Caco-2 (cell line): ENCODE data around the gene PBX4. TPM values are rescaled to one million over a fixed set of nuclear protein-coding genes. Genes with fewer than 3 reads are reported as not detected.

Source experiments
- BruUV-seq: library from RNA; stranded (reverse); fragments of 400-500 nt; replicated peaks from 2 replicates; lab custom pipeline; 2021; lab: Mats Ljungman, UMichigan
- CTCF ChIA-PET: fragments of 300-600 bp; sonication (Branson Sonifier 250); formaldehyde crosslinking; loops from one replicate; lab custom pipeline; 2022; ENCODE audit warnings: antibody characterized with exemption; lab: Charles Lee
- POLR2A ChIA-PET: fragments of 300-600 bp; sonication (Branson Sonifier 250); formaldehyde crosslinking; loops from one replicate; lab custom pipeline; 2022; ENCODE audit warnings: antibody characterized with exemption; lab: Charles Lee
- DNase-seq, 2 experiments: peaks; one replicate each; pipeline versions ENCODE4 v3.0.0 to v3.0.0-alpha.2; 2020 to 2022
- H3K27me3 ChIP-seq: replicated peaks from 2 replicates; pipeline ENCODE4 v1.6.0; 2011; ENCODE audit warnings: low read length; ENCODE audit not compliant: control insufficient read depth, insufficient read depth
- H3K36me3 ChIP-seq: 2 replicates; pipeline ENCODE4 v1.5.1; 2011; ENCODE audit warnings: low read length; ENCODE audit not compliant: control insufficient read depth, insufficient read depth
- H3K4me1 ChIP-seq: fragments of 250-450 bp; sonication (Bioruptor Pico); 2 replicates; pipeline ENCODE4 v1.5.1; 2020; ENCODE audit warnings: mild to moderate bottlenecking
- H3K4me3 ChIP-seq: 2 replicates; pipeline ENCODE4 v1.5.1; 2011; ENCODE audit warnings: low read depth, mild to moderate bottlenecking, control low read depth, low read length
- H3K9me3 ChIP-seq: fragments of 250-450 bp; sonication (Bioruptor Pico); 2 replicates; pipeline ENCODE4 v1.5.1; 2020; ENCODE audit warnings: mild to moderate bottlenecking, moderate library complexity
- H3K27ac Mint-ChIP-seq: one replicate; pipeline ENCODE4 v1.8.0; 2022; ENCODE audit warnings: mixed read lengths; ENCODE audit not compliant: unreplicated experiment
- H3K27me3 Mint-ChIP-seq: one replicate; pipeline ENCODE4 v1.8.0; 2022; ENCODE audit warnings: mixed read lengths; ENCODE audit not compliant: insufficient read depth, unreplicated experiment
- H3K36me3 Mint-ChIP-seq: one replicate; pipeline ENCODE4 v1.8.0; 2022; ENCODE audit warnings: mild to moderate bottlenecking, mixed read lengths; ENCODE audit not compliant: insufficient read depth, unreplicated experiment
- H3K4me1 Mint-ChIP-seq: one replicate; pipeline ENCODE4 v1.8.0; 2022; ENCODE audit warnings: low read depth, mixed read lengths; ENCODE audit not compliant: unreplicated experiment
- H3K4me3 Mint-ChIP-seq: one replicate; pipeline ENCODE4 v1.8.0; 2022; ENCODE audit warnings: mild to moderate bottlenecking, moderate library complexity, mixed read lengths; ENCODE audit not compliant: unreplicated experiment
- H3K9me3 Mint-ChIP-seq: one replicate; pipeline ENCODE4 v1.8.0; 2022; ENCODE audit warnings: mixed read lengths; ENCODE audit not compliant: unreplicated experiment
- intact Hi-C: fragments of 100-400 bp; cut with micrococcal nuclease; formaldehyde crosslinking; loops from one replicate; pipeline ENCODE4 v1.10.0; 2022; ENCODE audit not compliant: unreplicated experiment
- total RNA-seq: library from RNA; stranded (reverse); gene quantifications from 2 replicates; pipeline ENCODE4 v1.2.3, GENCODE V29; 2022
- TF ChIP-seq, protein P1 (sequence below), 2 experiments: fragments of 200-600 bp in 1 of 2; IDR thresholded peaks; 1 replicate in 1 of 2; 2 replicates in 1 of 2; pipeline versions ENCODE4 v1.5.1 to v1.8.0; 2011 to 2022; ENCODE audit warnings: antibody characterized with exemption in 1 of 2, control low read depth in 1 of 2, inconsistent platforms in 1 of 2, low read depth in 1 of 2, low read length in 1 of 2, mild to moderate bottlenecking in 1 of 2, moderate library complexity in 1 of 2; ENCODE audit not compliant: insufficient read depth in 1 of 2, severe bottlenecking in 1 of 2, unreplicated experiment in 1 of 2

PBX4 gene
- total RNA-seq, 1 experiment from 2014 or later = 3.5 TPM

- Histone ChIP-seq H3K4me1 (no peaks in the 10 kb centered on the region), H3K9me3 (no peaks in the 10 kb centered on the region), H3K27me3 (no peaks in the 10 kb centered on the region), H3K36me3 (peaks cover 2% of the 10 kb centered on the region), H3K4me3 (no peak overlapping the region)
- CTCF ChIA-PET = no interaction called here
- H3K4me1 Mint-ChIP-seq = no peaks in the 10 kb centered on the region
- no TSS peak for BruUV-seq
- no peak for DNase-seq
- TF ChIP-seq, protein P1, sequence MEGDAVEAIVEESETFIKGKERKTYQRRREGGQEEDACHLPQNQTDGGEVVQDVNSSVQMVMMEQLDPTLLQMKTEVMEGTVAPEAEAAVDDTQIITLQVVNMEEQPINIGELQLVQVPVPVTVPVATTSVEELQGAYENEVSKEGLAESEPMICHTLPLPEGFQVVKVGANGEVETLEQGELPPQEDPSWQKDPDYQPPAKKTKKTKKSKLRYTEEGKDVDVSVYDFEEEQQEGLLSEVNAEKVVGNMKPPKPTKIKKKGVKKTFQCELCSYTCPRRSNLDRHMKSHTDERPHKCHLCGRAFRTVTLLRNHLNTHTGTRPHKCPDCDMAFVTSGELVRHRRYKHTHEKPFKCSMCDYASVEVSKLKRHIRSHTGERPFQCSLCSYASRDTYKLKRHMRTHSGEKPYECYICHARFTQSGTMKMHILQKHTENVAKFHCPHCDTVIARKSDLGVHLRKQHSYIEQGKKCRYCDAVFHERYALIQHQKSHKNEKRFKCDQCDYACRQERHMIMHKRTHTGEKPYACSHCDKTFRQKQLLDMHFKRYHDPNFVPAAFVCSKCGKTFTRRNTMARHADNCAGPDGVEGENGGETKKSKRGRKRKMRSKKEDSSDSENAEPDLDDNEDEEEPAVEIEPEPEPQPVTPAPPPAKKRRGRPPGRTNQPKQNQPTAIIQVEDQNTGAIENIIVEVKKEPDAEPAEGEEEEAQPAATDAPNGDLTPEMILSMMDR (IDR thresholded peaks at IDR 0.05; ENCODE audit: insufficient read depth in 1 of 2, low read depth in 1 of 2, low read length in 1 of 2, severe bottlenecking in 1 of 2, unreplicated experiment in 1 of 2) = no peak
- H3K27me3 Mint-ChIP-seq = no peaks in the 10 kb centered on the region
- POLR2A ChIA-PET = no interaction called here
- no peak overlapping the region for H3K4me3 Mint-ChIP-seq
- H3K27ac Mint-ChIP-seq = no peak overlapping the region
- no peaks in the 10 kb centered on the region for H3K9me3 Mint-ChIP-seq
- peaks cover 50% of the 10 kb centered on the region for H3K36me3 Mint-ChIP-seq
- intact Hi-C loops = no loop called here
Observed at GRCh38 chr19:19654441-19654840, 36.0 kb upstream of the PBX4 start.

DNA sequence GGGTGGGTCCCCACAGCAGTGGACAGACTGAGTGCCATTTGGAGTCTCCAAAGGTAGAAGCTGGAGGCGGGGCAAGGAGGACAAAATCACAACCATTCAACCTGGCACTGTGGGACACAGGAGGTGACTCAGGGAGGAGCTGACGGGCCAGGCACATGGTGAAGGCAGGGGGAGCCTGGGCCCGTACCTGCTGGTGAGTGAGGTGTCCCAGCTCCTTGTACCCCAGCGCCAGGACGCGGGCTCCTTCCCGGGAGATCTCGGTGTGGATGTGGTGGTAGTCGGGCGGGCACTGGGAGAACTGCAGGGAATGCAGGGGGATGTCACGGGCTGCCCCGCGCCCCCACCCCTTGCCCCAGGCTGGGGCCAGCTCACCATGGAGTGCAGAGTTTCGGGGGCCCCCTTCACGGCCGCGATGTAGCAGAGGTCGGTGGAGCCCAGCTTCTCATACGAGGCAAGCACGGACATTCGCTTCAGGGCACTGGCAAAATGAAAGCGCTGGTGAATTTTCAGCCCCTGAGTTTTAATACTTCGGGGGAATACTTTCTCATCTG is 35.2 kb upstream of the PBX4 start:
- Histone ChIP-seq H3K4me3 (no peak overlapping the region), H3K36me3 (peaks cover 2% of the 10 kb centered on the region), H3K9me3 (no peaks in the 10 kb centered on the region), H3K4me1 (no peaks in the 10 kb centered on the region), H3K27me3 (no peaks in the 10 kb centered on the region)
- Mint-ChIP-seq H3K36me3 (peaks cover 55% of the 10 kb centered on the region), H3K4me3 (no peak overlapping the region), H3K9me3 (no peaks in the 10 kb centered on the region), H3K27me3 (no peaks in the 10 kb centered on the region), H3K4me1 (no peaks in the 10 kb centered on the region), H3K27ac (no peak overlapping the region)
- BruUV-seq = no TSS peak
- TF ChIP-seq, protein P1 (IDR thresholded peaks at IDR 0.05; ENCODE audit: insufficient read depth in 1 of 2, low read depth in 1 of 2, low read length in 1 of 2, severe bottlenecking in 1 of 2, unreplicated experiment in 1 of 2) = no peak
- POLR2A ChIA-PET = no interaction called here
- intact Hi-C loops = no loop called here
- CTCF ChIA-PET = no interaction called here
- no peak for DNase-seq

DNA sequence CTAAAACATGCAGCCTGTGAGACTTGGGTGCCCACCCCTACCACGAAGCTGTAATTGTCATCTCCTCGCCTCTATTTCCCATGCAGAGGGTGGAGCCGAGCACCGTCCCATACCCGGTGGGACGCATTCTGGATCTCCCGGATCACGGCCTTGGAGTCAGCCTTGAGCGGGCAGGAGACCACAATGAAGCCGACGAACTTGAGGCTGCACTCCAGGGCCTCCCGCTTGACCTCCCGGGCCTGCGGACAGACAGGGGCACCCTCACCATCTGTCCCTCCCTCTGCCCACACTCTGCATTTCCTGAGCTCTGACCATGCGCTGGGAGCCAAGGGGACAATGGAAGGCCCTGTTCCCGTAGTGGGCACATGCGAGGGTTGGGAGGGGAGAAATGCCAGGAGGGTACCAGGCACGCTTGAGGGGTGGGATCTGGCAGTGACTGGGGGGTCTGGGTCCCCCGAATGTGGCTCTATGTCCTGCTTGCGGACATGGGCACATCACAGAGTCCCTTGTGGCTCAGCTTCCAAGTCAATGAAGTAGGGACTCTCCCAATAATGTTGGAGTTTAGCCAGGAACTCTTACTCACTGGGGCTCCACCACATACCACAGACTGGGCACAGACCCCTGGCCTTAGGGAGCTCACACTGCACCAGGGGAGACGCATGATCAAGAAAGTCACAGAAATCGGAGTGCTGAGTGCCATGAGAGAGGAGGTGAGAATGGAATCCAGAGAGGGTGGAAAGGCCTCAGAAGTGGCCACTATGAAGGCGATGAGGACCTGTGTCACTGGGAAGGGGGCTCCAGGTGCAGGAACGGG is 34.2 kb upstream of the PBX4 start:
- Histone ChIP-seq H3K4me1 (no peaks in the 10 kb centered on the region), H3K27me3 (no peaks in the 10 kb centered on the region), H3K4me3 (no peak overlapping the region), H3K9me3 (no peaks in the 10 kb centered on the region), H3K36me3 (peaks cover 2% of the 10 kb centered on the region)
- H3K27me3 Mint-ChIP-seq = no peaks in the 10 kb centered on the region
- peaks cover 55% of the 10 kb centered on the region for H3K36me3 Mint-ChIP-seq
- DNase-seq = no peak
- H3K27ac Mint-ChIP-seq = no peak overlapping the region
- ChIA-PET CTCF (no interaction called here), POLR2A (no interaction called here)
- no TSS peak for BruUV-seq
- no peaks in the 10 kb centered on the region for H3K4me1 Mint-ChIP-seq
- no peak overlapping the region for H3K4me3 Mint-ChIP-seq
- TF ChIP-seq, protein P1 (IDR thresholded peaks at IDR 0.05; ENCODE audit: insufficient read depth in 1 of 2, low read depth in 1 of 2, low read length in 1 of 2, severe bottlenecking in 1 of 2, unreplicated experiment in 1 of 2) = no peak
- H3K9me3 Mint-ChIP-seq = no peaks in the 10 kb centered on the region
- intact Hi-C loops = no loop called here
